Panc1 (cell line): ENCODE measurements around the gene FAM180B. TPM values are rescaled to one million over a fixed set of nuclear protein-coding genes. Genes with fewer than 3 reads are reported as not detected.
"Not testable (repeated sequence)": the region's sequence is repeated elsewhere in the genome, so short reads cannot be mapped to it uniquely, and the experiment has no call there.

ENCODE experiments used
- ATAC-seq: fragments of 200-7000 bp; cut with Tn5 transposase; 2 replicates; pipeline ENCODE4 v1.9.1; 2020; ENCODE audit warnings: mild to moderate bottlenecking, moderate library complexity
- BruUV-seq: library from RNA; stranded (reverse); fragments of 400-500 nt; replicated peaks from 2 replicates; lab custom pipeline; 2021; lab: Mats Ljungman, UMichigan
- CTCF ChIA-PET: fragments of 300-600 bp; sonication (Branson Sonifier 250); formaldehyde crosslinking; loops from one replicate; lab custom pipeline; 2022; ENCODE audit warnings: antibody characterized with exemption; lab: Charles Lee
- POLR2A ChIA-PET: fragments of 300-600 bp; sonication (Branson Sonifier 250); formaldehyde crosslinking; loops from one replicate; lab custom pipeline; 2022; ENCODE audit warnings: antibody characterized with exemption; lab: Charles Lee
- DNase-seq: peaks from one replicate; pipeline ENCODE4 v3.0.0-alpha.2; 2010; ENCODE audit warnings: low read depth, low spot score
- H3K27ac ChIP-seq: 2 replicates; pipeline ENCODE4 v1.5.1; 2011; ENCODE audit warnings: mild to moderate bottlenecking, low read length, inconsistent platforms
- H3K27me3 ChIP-seq: fragments of 200-500 bp; sonication (Bioruptor generic); 2 replicates; pipeline ENCODE4 v1.6.0; 2014; ENCODE audit warnings: low read length, inconsistent platforms; ENCODE audit not compliant: control insufficient read depth, insufficient read depth
- H3K36me3 ChIP-seq: fragments of 200-500 bp; sonication (Bioruptor generic); 2 replicates; pipeline ENCODE4 v1.5.1; 2014; ENCODE audit warnings: inconsistent platforms, mild to moderate bottlenecking, low read length, moderate library complexity; ENCODE audit not compliant: control insufficient read depth, insufficient read depth
- H3K4me1 ChIP-seq: 2 replicates; pipeline ENCODE4 v1.5.1; 2011; ENCODE audit warnings: inconsistent platforms, mild to moderate bottlenecking, low read length, moderate library complexity; ENCODE audit not compliant: control insufficient read depth, insufficient read depth
- H3K4me3 ChIP-seq, 2 experiments: 2 replicates each; pipeline ENCODE4 v1.5.1; 2011 to 2012; ENCODE audit warnings: low read depth in 2 of 2, low read length in 2 of 2, mild to moderate bottlenecking in 2 of 2, inconsistent platforms in 1 of 2, moderate library complexity in 1 of 2
- H3K9me3 ChIP-seq: fragments of 200-500 bp; sonication (Bioruptor generic); 2 replicates; pipeline ENCODE4 v1.5.1; 2014; ENCODE audit warnings: low read depth, mild to moderate bottlenecking, inconsistent platforms, low read length, moderate library complexity; ENCODE audit not compliant: control insufficient read depth, insufficient read depth
- CTCF ChIP-seq: fragments of 450-650 bp; IDR thresholded peaks from 2 replicates; pipeline ENCODE4 v1.5.1; 2017; ENCODE audit warnings: mild to moderate bottlenecking
- POLR2AphosphoS5 ChIP-seq: IDR thresholded peaks from 2 replicates; pipeline ENCODE4 v1.6.1; 2012; ENCODE audit warnings: mild to moderate bottlenecking, low read depth, low read length, moderate library complexity
- REST ChIP-seq, 2 experiments: IDR thresholded peaks; 2 replicates each; pipeline ENCODE4 v1.6.1; 2011 to 2012; ENCODE audit warnings: low read depth in 2 of 2, control low read depth in 1 of 2, low read length in 1 of 2, mild to moderate bottlenecking in 1 of 2, moderate library complexity in 1 of 2; ENCODE audit not compliant: insufficient read depth in 1 of 2
- SIN3A ChIP-seq: IDR thresholded peaks from 2 replicates; pipeline ENCODE4 v1.6.1; 2012; ENCODE audit warnings: low read depth, mild to moderate bottlenecking, low read length, moderate library complexity, borderline replicate concordance; ENCODE audit not compliant: insufficient read depth
- TCF7L2 ChIP-seq: IDR thresholded peaks from 2 replicates; pipeline ENCODE4 v1.6.1; 2011; ENCODE audit warnings: mild to moderate bottlenecking, low read depth, low read length, inconsistent platforms
- in situ Hi-C: cut with HindIII; loops from 2 replicates; pipeline ENCODE4 v1.10.0; 2016; ENCODE audit warnings: low sequenced_read_pairs, low pct_unique_long_range_greater_than_20kb
- intact Hi-C: fragments of 100-400 bp; cut with micrococcal nuclease; formaldehyde crosslinking; loops from one replicate; pipeline ENCODE4 v1.10.0; 2022; ENCODE audit not compliant: unreplicated experiment
- total RNA-seq: library from RNA; stranded (reverse); gene quantifications from one replicate; pipeline ENCODE4 v1.2.1, GENCODE V29; 2021; ENCODE audit not compliant: unreplicated experiment

FAM180B gene
- total RNA-seq, 1 experiment from 2014 or later = not detected

GRCh38 chr11:47541070-47541469, 45.4 kb upstream of the FAM180B start:
- ATAC-seq = no peak
- H3K4me3 ChIP-seq = no peak overlapping the region
- in situ Hi-C loops (no loop called here), intact Hi-C loops (no loop called here)
- ChIA-PET POLR2A (no interaction called here), CTCF (no interaction called here)
- no peak for DNase-seq
- no peak overlapping the region for H3K27ac ChIP-seq
- no peaks in the 10 kb centered on the region for H3K9me3 ChIP-seq
- H3K27me3 ChIP-seq = no peaks in the 10 kb centered on the region
- TF ChIP-seq CTCF (no peak), SIN3A (no peak), REST (IDR thresholded peaks at IDR 0.05; ENCODE audit: insufficient read depth in 1 of 2, low read depth in 2 of 2, low read length in 1 of 2) (no peak), POLR2AphosphoS5 (no peak), TCF7L2 (no peak)
- H3K4me1 ChIP-seq = peaks cover 20% of the 10 kb centered on the region
- H3K36me3 ChIP-seq = no peaks in the 10 kb centered on the region
- BruUV-seq = no TSS peak

GRCh38 chr11:47545298-47545697, 41.2 kb upstream of the FAM180B start:
- no peak for ATAC-seq
- Histone ChIP-seq H3K27ac (no peak overlapping the region), H3K27me3 (no peaks in the 10 kb centered on the region), H3K4me1 (peaks cover 5% of the 10 kb centered on the region), H3K36me3 (peaks cover 2% of the 10 kb centered on the region), H3K9me3 (no peaks in the 10 kb centered on the region), H3K4me3 (no peak overlapping the region)
- no peak for DNase-seq
- no peak for TF ChIP-seq CTCF
- no peak for TF ChIP-seq REST (IDR thresholded peaks at IDR 0.05; ENCODE audit: insufficient read depth in 1 of 2, low read depth in 2 of 2, low read length in 1 of 2)
- no peak for TF ChIP-seq TCF7L2
- TF ChIP-seq SIN3A = no peak
- no peak for TF ChIP-seq POLR2AphosphoS5
- intact Hi-C loops = no loop called here
- ChIA-PET CTCF (interaction anchor here (0.8 kb wide), 1 partner anchor 51 kb away, joined by 5 read pairs; no protein-coding TSS in a partner anchor), POLR2A (no interaction called here)
- in situ Hi-C loops = no loop called here
- BruUV-seq = no TSS peak

GRCh38 chr11:47546274-47546673, 40.2 kb upstream of the FAM180B start:
- in situ Hi-C loops = not testable (repeated sequence)

More at GRCh38 chr11:47546274-47546673, 40.2 kb upstream of the FAM180B start:
- peaks cover 10% of the 10 kb centered on the region for H3K4me1 ChIP-seq
- H3K4me3 ChIP-seq, H3K9me3 ChIP-seq, CTCF ChIA-PET, H3K36me3 ChIP-seq, ATAC-seq, H3K27me3 ChIP-seq, intact Hi-C loops, BruUV-seq, H3K27ac ChIP-seq, DNase-seq: not testable (repeated sequence)
- POLR2A ChIA-PET = interaction anchor here (0.7 kb wide), 1 partner anchor 31 kb away, joined by 4 read pairs; no protein-coding TSS in a partner anchor
